GM12874 (cell line): ENCODE data around the gene TARS3.

Experiments
- CTCF ChIP-seq: IDR thresholded peaks from 2 replicates; pipeline ENCODE4 v1.5.1; 2011; ENCODE audit warnings: low read depth, mild to moderate bottlenecking, control low read depth, low read length, moderate library complexity; ENCODE audit not compliant: insufficient read depth

TARS3 gene

GRCh38 chr15:101651554-101652097 lies 72.6 kb downstream of the TARS3 start:
- TF ChIP-seq CTCF = no peak

GRCh38 chr15:101650145-101650544 lies 74.1 kb downstream of the TARS3 start:
- TF ChIP-seq CTCF = no peak

GRCh38 chr15:101648356-101648755 lies 75.9 kb downstream of the TARS3 start:
- TF ChIP-seq CTCF = no peak

- TF ChIP-seq CTCF = no peak
These were observed 77.0 kb downstream of the TARS3 start for GRCh38 chr15:101647251-101647650.

- TF ChIP-seq CTCF = no peak
These were observed 77.6 kb downstream of the TARS3 start for GRCh38 chr15:101646672-101647071.

- TF ChIP-seq CTCF = no peak
These were observed 81.9 kb downstream of the TARS3 start for GRCh38 chr15:101642361-101642760.

GRCh38 chr15:101641894-101642293 lies 82.4 kb downstream of the TARS3 start:
- TF ChIP-seq CTCF = no peak
